Chondrocyte (in vitro differentiated cells): Measurements from ENCODE around the gene GTPBP4. TPM values are rescaled to one million over a fixed set of nuclear protein-coding genes. Genes with fewer than 3 reads are reported as not detected.

Source experiments
- DNase-seq: peaks from one replicate; pipeline ENCODE4 v3.0.0; 2021; ENCODE audit warnings: mixed read lengths, low spot score
- H3K27ac Mint-ChIP-seq: one replicate; pipeline ENCODE4 v1.8.0; 2021; ENCODE audit warnings: mild to moderate bottlenecking, moderate library complexity, mixed read lengths; ENCODE audit not compliant: unreplicated experiment
- H3K27me3 Mint-ChIP-seq: 2 replicates; pipeline ENCODE4 v1.8.0; 2021; ENCODE audit warnings: low read depth, mixed read lengths
- H3K36me3 Mint-ChIP-seq: 2 replicates; pipeline ENCODE4 v1.8.0; 2021; ENCODE audit warnings: low read depth, mixed read lengths
- H3K4me1 Mint-ChIP-seq: 2 replicates; pipeline ENCODE4 v1.8.0; 2021; ENCODE audit warnings: low read depth, mild to moderate bottlenecking, mixed read lengths
- H3K4me3 Mint-ChIP-seq: one replicate; pipeline ENCODE4 v1.8.0; 2021; ENCODE audit warnings: mild to moderate bottlenecking, moderate library complexity, mixed read lengths; ENCODE audit not compliant: unreplicated experiment
- H3K9me3 Mint-ChIP-seq: 2 replicates; pipeline ENCODE4 v1.8.0; 2021; ENCODE audit warnings: low read depth, mixed read lengths
- total RNA-seq: library from RNA; stranded (reverse); gene quantifications from 3 replicates; pipeline ENCODE4 v1.2.1, GENCODE V29; 2021
- TF ChIP-seq, protein P1 (sequence below): fragments of 200-600 bp; sonication (generic); IDR thresholded peaks from 2 replicates; pipeline ENCODE4 v1.5.0; 2021; ENCODE audit warnings: antibody characterized with exemption, mild to moderate bottlenecking, moderate library complexity

GTPBP4 gene
- total RNA-seq, 1 donor from 2014 or later = 48.5 TPM

DNA sequence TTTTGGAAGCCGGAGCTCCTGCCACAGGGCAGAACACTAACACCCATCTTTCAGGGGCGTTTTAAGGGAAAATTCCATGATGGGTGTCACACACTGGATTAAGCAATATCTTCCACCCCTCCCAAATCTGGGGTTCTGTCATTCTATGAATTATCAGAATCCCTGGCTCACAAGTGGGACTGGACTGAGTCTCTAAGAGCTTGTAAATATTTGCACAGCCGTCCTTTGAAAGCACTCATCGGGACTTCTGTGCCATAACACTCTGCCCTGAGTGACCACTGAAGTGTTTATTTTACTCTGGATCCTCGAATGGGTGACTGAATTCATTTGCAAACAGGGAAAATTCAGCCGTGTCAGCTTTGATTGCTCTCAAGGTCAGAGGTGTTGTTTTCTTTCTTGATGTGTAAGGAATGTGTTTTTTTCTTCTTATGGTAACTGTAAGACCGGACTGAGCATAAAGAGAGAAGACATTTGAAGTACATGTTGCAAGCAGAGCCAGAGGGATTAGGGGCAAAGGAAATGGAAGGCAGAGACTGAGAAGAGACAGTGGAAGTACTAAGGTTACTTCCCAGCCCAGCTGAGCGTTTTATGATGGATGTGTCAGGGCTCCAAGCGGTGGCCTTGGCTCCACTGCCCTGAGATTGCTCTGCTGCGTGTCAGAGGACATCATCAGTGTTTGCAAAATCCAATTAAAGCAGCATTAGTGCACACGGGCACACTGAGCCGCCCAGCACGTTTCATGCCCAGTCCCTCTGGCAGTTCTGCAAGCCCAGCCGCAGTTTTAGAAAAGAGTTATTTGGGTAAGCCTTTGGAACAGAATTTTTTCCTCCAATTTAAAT, 17.7 kb upstream of the GTPBP4 start:
- Mint-ChIP-seq H3K27me3 (no peaks in the 10 kb centered on the region), H3K36me3 (no peaks in the 10 kb centered on the region), H3K4me3 (peak overlapping the region; percentile 33), H3K9me3 (no peaks in the 10 kb centered on the region), H3K4me1 (peaks cover 17% of the 10 kb centered on the region), H3K27ac (peak overlapping the region; percentile 58)
- TF ChIP-seq, protein P1, sequence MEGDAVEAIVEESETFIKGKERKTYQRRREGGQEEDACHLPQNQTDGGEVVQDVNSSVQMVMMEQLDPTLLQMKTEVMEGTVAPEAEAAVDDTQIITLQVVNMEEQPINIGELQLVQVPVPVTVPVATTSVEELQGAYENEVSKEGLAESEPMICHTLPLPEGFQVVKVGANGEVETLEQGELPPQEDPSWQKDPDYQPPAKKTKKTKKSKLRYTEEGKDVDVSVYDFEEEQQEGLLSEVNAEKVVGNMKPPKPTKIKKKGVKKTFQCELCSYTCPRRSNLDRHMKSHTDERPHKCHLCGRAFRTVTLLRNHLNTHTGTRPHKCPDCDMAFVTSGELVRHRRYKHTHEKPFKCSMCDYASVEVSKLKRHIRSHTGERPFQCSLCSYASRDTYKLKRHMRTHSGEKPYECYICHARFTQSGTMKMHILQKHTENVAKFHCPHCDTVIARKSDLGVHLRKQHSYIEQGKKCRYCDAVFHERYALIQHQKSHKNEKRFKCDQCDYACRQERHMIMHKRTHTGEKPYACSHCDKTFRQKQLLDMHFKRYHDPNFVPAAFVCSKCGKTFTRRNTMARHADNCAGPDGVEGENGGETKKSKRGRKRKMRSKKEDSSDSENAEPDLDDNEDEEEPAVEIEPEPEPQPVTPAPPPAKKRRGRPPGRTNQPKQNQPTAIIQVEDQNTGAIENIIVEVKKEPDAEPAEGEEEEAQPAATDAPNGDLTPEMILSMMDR = no peak
- no peak for DNase-seq

DNA sequence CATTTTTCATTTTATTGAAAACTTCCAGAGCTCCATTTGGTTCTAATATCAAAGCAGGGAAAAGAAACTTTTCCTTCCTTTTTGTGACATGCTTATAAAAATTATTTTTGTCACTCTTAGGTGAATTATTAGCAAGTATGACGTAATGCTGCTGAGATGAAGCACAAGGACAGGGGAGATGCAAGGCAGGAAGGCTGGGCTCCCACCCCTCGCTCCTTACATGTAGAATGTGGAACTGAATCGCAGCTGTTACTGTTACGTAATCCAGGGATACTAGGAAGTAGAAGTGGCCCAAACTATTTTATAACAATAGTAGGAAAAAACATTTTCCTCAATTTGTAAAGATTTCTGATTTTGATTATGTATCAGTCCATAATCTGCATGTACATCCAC, 17.1 kb upstream of the GTPBP4 start:
- TF ChIP-seq, protein P1 = no peak
- peaks cover 17% of the 10 kb centered on the region for H3K4me1 Mint-ChIP-seq
- H3K36me3 Mint-ChIP-seq = no peaks in the 10 kb centered on the region
- H3K27me3 Mint-ChIP-seq = no peaks in the 10 kb centered on the region
- no peak overlapping the region for H3K4me3 Mint-ChIP-seq
- no peak for DNase-seq
- no peaks in the 10 kb centered on the region for H3K9me3 Mint-ChIP-seq
- no peak overlapping the region for H3K27ac Mint-ChIP-seq

DNA sequence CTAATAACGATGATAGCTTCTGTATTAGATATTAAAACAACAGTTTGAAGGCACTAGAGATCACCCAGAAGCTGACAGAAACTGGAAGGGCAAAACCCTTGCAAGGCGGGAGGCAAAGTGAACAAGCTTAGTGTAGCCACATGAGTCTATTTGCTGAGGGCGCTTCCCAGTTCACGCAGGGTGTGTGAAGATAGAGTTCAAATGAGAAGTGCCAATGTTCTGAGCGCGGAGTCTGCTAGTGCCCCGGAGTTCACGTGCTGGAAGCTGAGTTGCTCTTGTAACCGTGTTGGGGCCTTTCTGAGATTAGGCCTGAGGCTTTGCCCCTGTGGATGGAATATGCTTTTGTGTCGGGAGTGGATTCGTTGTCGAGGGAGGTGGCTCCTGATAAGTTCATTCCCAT, 16.6 kb upstream of the GTPBP4 start:
- H3K9me3 Mint-ChIP-seq = peaks cover 2% of the 10 kb centered on the region
- peaks cover 17% of the 10 kb centered on the region for H3K4me1 Mint-ChIP-seq
- no peaks in the 10 kb centered on the region for H3K27me3 Mint-ChIP-seq
- DNase-seq = no peak
- H3K27ac Mint-ChIP-seq = no peak overlapping the region
- H3K4me3 Mint-ChIP-seq = no peak overlapping the region
- TF ChIP-seq, protein P1 = no peak
- peaks cover 2% of the 10 kb centered on the region for H3K36me3 Mint-ChIP-seq

DNA sequence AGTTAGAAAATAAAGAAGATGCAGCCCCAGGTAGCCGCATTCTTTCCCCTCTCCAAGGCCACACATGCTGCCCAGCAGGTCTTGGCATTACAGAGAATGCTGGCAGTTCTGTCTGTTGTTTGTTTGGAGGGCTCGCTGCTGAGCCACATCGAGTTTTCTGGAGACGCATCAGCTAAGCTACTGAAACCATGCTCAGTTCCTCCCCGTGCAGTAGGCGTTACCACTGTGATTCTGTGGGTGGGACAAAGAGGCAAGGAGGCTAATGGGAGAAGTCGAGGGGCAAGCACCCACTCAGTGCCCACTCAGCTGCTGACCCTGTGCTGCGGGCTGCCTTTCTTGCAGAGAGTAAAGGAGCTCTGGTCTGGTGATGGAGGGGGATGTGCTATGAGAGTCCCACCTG, 15.5 kb upstream of the GTPBP4 start:
- DNase-seq = no peak

DNA sequence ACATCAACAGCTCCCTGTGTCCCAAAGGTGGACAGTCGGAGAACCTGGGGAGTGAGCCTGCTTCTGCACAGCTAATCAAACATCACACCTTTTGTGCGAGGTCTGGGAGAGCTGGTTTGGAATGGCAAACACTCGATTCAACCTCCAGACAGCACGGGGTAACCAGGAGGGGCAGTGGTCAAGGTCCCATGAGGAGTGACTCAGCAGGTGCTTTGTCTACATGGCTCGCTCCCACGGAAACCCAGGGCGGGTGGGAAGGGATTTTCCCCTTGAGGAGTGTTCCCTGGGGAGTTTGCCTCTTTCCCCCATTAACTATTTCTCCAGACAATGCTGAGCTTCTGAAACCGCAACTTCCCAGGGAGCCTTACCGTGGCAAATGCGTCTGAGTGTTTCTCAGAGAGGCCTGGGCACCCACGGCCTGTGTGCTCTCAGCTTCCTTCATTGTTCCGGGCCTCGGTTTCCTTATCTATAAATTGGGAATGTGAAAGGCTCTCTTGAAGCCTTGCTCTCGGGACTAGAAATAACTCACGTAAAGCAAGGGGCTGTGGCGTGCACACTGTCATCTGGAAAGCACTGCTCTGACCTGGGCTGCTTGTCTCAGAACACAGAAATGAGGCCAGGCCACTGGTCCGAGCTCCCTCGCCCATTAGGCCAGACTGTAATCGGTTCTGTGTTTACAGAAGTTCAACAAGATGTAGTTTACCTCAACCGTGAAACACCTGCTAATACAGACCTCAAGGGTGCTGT, 14.0 kb upstream of the GTPBP4 start:
- Mint-ChIP-seq H3K4me3 (no peak overlapping the region), H3K27me3 (no peaks in the 10 kb centered on the region), H3K9me3 (peaks cover 16% of the 10 kb centered on the region), H3K36me3 (peaks cover 9% of the 10 kb centered on the region), H3K4me1 (peaks cover 17% of the 10 kb centered on the region), H3K27ac (no peak overlapping the region)
- TF ChIP-seq, protein P1 = no peak
- no peak for DNase-seq

More for the DNA sequence above, 15.5 kb upstream of the GTPBP4 start:
- peaks cover 17% of the 10 kb centered on the region for H3K4me1 Mint-ChIP-seq
- peaks cover 4% of the 10 kb centered on the region for H3K9me3 Mint-ChIP-seq
- peaks cover 3% of the 10 kb centered on the region for H3K36me3 Mint-ChIP-seq
- TF ChIP-seq, protein P1 = no peak
- no peaks in the 10 kb centered on the region for H3K27me3 Mint-ChIP-seq
- no peak overlapping the region for H3K27ac Mint-ChIP-seq
- no peak overlapping the region for H3K4me3 Mint-ChIP-seq
